Mesothelial cell of epicardium (in vitro differentiated cells): Measurements from ENCODE around the gene PLCG1. TPM values are rescaled to one million over a fixed set of nuclear protein-coding genes. Genes with fewer than 3 reads are reported as not detected.
A peak's percentile ranks its signal among the peaks of the same experiment; 100 is the strongest.

Experiments
- DNase-seq, 2 experiments: peaks; one replicate each; pipeline ENCODE4 v3.0.0; 2021; ENCODE audit warnings: low spot score in 2 of 2; ENCODE audit not compliant: unreplicated experiment in 2 of 2
- H3K27ac Mint-ChIP-seq: 2 replicates; pipeline ENCODE4 v1.8.0; 2021; ENCODE audit warnings: mixed read lengths
- H3K27me3 Mint-ChIP-seq: 2 replicates; pipeline ENCODE4 v1.8.0; 2021; ENCODE audit warnings: low read depth, mixed read lengths
- H3K36me3 Mint-ChIP-seq: 2 replicates; pipeline ENCODE4 v1.8.0; 2021; ENCODE audit warnings: mixed read lengths
- H3K4me1 Mint-ChIP-seq: 2 replicates; pipeline ENCODE4 v1.8.0; 2021; ENCODE audit warnings: mixed read lengths
- H3K4me3 Mint-ChIP-seq: 2 replicates; pipeline ENCODE4 v1.8.0; 2021; ENCODE audit warnings: mild to moderate bottlenecking, moderate library complexity, mixed read lengths
- H3K9me3 Mint-ChIP-seq: 2 replicates; pipeline ENCODE4 v1.8.0; 2021; ENCODE audit warnings: mixed read lengths
- total RNA-seq: library from RNA; stranded (reverse); gene quantifications from 3 replicates; pipeline ENCODE4 v1.2.1, GENCODE V29; 2021
- TF ChIP-seq, protein P1 (sequence below): fragments of 200-600 bp; sonication (generic); IDR thresholded peaks from one replicate; pipeline ENCODE4 v1.5.0; 2021; ENCODE audit warnings: antibody characterized with exemption; ENCODE audit not compliant: unreplicated experiment

Gene PLCG1
- total RNA-seq, 1 donor from 2014 or later: 301 TPM

- Mint-ChIP-seq H3K36me3 (peaks cover 45% of the 10 kb centered on the region), H3K4me3 (no peak overlapping the region), H3K4me1 (no peaks in the 10 kb centered on the region), H3K27me3 (no peaks in the 10 kb centered on the region), H3K27ac (no peak overlapping the region), H3K9me3 (no peaks in the 10 kb centered on the region)
- DNase-seq: no peak
- TF ChIP-seq, protein P1, sequence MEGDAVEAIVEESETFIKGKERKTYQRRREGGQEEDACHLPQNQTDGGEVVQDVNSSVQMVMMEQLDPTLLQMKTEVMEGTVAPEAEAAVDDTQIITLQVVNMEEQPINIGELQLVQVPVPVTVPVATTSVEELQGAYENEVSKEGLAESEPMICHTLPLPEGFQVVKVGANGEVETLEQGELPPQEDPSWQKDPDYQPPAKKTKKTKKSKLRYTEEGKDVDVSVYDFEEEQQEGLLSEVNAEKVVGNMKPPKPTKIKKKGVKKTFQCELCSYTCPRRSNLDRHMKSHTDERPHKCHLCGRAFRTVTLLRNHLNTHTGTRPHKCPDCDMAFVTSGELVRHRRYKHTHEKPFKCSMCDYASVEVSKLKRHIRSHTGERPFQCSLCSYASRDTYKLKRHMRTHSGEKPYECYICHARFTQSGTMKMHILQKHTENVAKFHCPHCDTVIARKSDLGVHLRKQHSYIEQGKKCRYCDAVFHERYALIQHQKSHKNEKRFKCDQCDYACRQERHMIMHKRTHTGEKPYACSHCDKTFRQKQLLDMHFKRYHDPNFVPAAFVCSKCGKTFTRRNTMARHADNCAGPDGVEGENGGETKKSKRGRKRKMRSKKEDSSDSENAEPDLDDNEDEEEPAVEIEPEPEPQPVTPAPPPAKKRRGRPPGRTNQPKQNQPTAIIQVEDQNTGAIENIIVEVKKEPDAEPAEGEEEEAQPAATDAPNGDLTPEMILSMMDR: no peak
Measured at GRCh38 chr20:41169162-41169690, 31.9 kb downstream of the PLCG1 start.

DNA sequence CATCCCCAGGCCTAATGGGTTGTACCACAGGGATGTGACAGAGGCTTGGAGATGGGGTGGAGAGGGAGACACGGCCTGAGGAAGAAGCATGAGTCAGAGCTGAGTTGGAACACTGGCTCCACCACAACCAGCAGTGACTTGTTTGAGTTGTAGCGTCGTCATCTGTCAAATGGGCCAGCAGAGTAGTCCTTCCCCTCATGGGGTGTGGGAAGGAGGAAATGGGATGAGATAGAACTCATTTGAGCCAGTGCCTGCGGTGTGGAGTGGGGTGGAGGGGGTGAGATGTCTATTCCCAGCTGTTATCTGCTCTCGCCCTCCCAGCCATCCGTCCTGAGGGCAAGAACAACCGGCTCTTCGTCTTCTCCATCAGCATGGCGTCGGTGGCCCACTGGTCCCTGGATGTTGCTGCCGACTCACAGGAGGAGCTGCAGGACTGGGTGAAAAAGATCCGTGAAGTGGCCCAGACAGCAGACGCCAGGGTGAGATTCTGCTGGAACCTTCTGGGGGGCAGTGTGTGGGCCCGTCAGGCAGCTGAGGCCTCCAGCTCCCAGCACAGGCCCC is 32.5 kb downstream of the PLCG1 start:
- TF ChIP-seq, protein P1: no peak
- DNase-seq: peak in 1 of 2 experiments; percentile 8
- H3K36me3 Mint-ChIP-seq: peaks cover 47% of the 10 kb centered on the region
- no peaks in the 10 kb centered on the region for H3K9me3 Mint-ChIP-seq
- H3K27ac Mint-ChIP-seq: no peak overlapping the region
- no peaks in the 10 kb centered on the region for H3K27me3 Mint-ChIP-seq
- H3K4me3 Mint-ChIP-seq: no peak overlapping the region
- no peaks in the 10 kb centered on the region for H3K4me1 Mint-ChIP-seq

DNA sequence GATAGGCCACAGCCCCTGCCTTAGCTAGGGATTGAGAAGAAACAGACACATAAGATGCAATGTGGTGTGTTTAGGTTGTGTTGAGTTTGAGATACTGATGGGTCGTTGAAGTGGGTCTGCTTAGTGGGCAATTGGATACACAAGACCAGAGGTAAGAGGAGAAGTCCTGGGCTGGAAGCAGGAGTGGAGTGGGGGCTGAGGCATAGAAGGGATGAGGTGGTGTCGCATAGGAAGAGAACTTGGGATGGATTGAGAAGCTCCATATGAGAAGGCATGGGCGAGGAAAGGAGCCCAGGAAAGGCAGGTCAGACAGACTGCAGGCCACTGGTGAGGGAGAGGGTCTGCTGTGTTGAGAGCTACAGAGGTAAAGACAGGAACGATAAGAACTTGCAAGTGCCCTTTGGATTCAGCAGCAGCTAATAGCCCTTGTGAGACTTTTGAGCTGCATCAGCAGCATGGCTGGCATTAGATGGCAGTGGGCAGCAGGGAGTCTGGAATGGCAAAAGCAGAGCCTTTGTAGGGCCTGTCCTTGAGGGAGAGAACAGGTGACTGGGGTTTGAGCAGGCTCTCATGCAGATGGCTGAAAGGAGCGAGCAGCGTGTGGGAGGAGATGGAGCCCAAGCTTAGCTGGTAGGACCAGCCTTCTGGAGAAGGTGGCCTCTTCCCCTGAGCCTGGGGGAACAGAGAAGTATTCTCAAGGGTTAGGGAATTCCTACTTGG is 33.2 kb downstream of the PLCG1 start:
- TF ChIP-seq, protein P1: no peak
- H3K4me3 Mint-ChIP-seq: no peak overlapping the region
- no peaks in the 10 kb centered on the region for H3K27me3 Mint-ChIP-seq
- no peak overlapping the region for H3K27ac Mint-ChIP-seq
- DNase-seq: peak in 1 of 2 experiments; percentile 8
- H3K36me3 Mint-ChIP-seq: peaks cover 44% of the 10 kb centered on the region
- H3K9me3 Mint-ChIP-seq: no peaks in the 10 kb centered on the region
- no peaks in the 10 kb centered on the region for H3K4me1 Mint-ChIP-seq

- H3K36me3 Mint-ChIP-seq: peaks cover 44% of the 10 kb centered on the region
- H3K9me3 Mint-ChIP-seq: no peaks in the 10 kb centered on the region
- DNase-seq: peak in 1 of 2 experiments; percentile 8
- H3K4me3 Mint-ChIP-seq: no peak overlapping the region
- no peaks in the 10 kb centered on the region for H3K4me1 Mint-ChIP-seq
- H3K27me3 Mint-ChIP-seq: no peaks in the 10 kb centered on the region
- H3K27ac Mint-ChIP-seq: no peak overlapping the region
- TF ChIP-seq, protein P1: no peak
Measured at GRCh38 chr20:41171736-41172295, 34.5 kb downstream of the PLCG1 start.

DNA sequence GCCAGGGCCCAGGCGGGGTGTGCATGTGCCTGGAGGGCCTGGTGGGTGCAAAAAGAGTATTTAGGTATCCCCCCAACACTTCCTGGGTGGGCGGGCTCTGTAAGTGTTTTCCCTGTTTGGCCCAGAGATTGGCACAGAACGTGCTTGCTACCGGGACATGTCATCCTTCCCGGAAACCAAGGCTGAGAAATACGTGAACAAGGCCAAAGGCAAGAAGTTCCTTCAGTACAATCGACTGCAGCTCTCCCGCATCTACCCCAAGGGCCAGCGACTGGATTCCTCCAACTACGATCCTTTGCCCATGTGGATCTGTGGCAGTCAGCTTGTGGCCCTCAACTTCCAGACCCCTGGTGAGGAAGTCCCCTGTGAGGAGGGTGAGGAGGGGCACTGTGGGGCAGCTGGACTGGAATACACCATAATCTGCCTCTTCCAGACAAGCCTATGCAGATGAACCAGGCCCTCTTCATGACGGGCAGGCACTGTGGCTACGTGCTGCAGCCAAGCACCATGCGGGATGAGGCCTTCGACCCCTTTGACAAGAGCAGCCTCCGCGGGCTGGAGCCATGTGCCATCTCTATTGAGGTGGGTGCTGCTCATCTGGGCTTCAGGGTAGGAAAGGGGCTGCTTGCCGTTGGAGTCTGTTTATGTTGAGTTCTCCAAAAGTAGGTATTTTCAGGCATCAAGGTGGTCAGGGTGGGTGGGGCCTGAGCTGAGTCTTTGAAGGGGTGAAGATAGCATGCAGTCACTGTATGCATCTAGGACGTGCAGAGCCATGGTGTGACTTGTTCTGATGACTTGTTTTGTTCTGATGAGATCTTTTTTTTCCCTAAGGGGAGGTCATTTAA is 35.2 kb downstream of the PLCG1 start:
- DNase-seq: peak in 1 of 2 experiments; percentile 34
- Mint-ChIP-seq H3K9me3 (no peaks in the 10 kb centered on the region), H3K36me3 (peaks cover 39% of the 10 kb centered on the region)

More for the DNA sequence above, 35.2 kb downstream of the PLCG1 start:
- Mint-ChIP-seq H3K27me3 (no peaks in the 10 kb centered on the region), H3K4me1 (no peaks in the 10 kb centered on the region), H3K27ac (no peak overlapping the region), H3K4me3 (no peak overlapping the region)
- TF ChIP-seq, protein P1: no peak
